Activated B cell treated with CpG ODN at 0.5 μM for 24 hours (primary cell): ENCODE data around the gene SHFL. TPM values are rescaled to one million over a fixed set of nuclear protein-coding genes. Genes with fewer than 3 reads are reported as not detected.
A peak's percentile ranks its signal among the peaks of the same experiment; 100 is the strongest.

ENCODE experiments used
- ATAC-seq: fragments of 200-7000 bp; cut with Tn5 transposase; one replicate; pipeline ENCODE4 v1.10.0; 2021; ENCODE audit warnings: low read depth, mild to moderate bottlenecking, moderate library complexity
- CTCF ChIA-PET: fragments of 350-600 bp; sonication (Branson Sonifier 250); formaldehyde crosslinking; loops from one replicate; lab custom pipeline; 2021; ENCODE audit warnings: antibody characterized with exemption; lab: Charles Lee
- POLR2A ChIA-PET: fragments of 350-600 bp; sonication (Branson Sonifier 250); formaldehyde crosslinking; loops from one replicate; lab custom pipeline; 2021; ENCODE audit warnings: antibody characterized with exemption; lab: Charles Lee
- DNase-seq: peaks from one replicate; pipeline ENCODE4 v3.0.0; 2022
- H3K27ac Mint-ChIP-seq: one replicate; pipeline ENCODE4 v1.8.0; 2020; ENCODE audit warnings: mixed read lengths
- H3K27me3 Mint-ChIP-seq: one replicate; pipeline ENCODE4 v1.8.0; 2021; ENCODE audit warnings: mixed read lengths
- H3K36me3 Mint-ChIP-seq: one replicate; pipeline ENCODE4 v1.8.0; 2021; ENCODE audit warnings: low read depth, mixed read lengths
- H3K4me1 Mint-ChIP-seq: one replicate; pipeline ENCODE4 v1.8.0; 2021; ENCODE audit warnings: mixed read lengths
- H3K4me3 Mint-ChIP-seq: one replicate; pipeline ENCODE4 v1.8.0; 2020; ENCODE audit warnings: mild to moderate bottlenecking, mixed read lengths
- H3K9me3 Mint-ChIP-seq: one replicate; pipeline ENCODE4 v1.8.0; 2020; ENCODE audit warnings: mixed read lengths
- intact Hi-C: fragments of 100-400 bp; cut with micrococcal nuclease; formaldehyde crosslinking; loops from one replicate; pipeline ENCODE4 v1.15.1; 2024
- total RNA-seq: library from RNA; stranded (reverse); gene quantifications from 2 replicates; pipeline ENCODE4 v1.2.3, GENCODE V29; 2022
- TF ChIP-seq, protein P1 (sequence below): fragments of 200-600 bp; IDR thresholded peaks from one replicate; pipeline ENCODE4 v1.8.0; 2022; ENCODE audit warnings: antibody characterized with exemption, mild to moderate bottlenecking

SHFL gene
- total RNA-seq, 1 donor from 2014 or later = 61.3 TPM

DNA sequence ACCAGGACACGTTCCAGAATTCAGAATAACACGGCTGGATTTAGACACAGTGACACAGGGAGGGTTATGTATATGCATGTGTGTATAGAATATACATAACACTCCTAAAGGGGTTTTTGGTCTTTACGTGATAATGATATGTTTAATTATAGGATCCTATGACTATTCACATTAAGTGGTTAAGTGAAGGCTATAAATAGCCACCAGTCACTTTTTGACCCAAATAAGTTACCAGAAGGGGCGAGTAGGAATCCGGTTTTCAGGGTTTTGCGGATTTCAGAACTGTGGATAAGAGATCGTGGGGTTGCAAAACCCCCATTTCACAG lies 9.5 kb downstream of the SHFL start:
- intact Hi-C loops = no loop called here
- ATAC-seq = no peak

DNA sequence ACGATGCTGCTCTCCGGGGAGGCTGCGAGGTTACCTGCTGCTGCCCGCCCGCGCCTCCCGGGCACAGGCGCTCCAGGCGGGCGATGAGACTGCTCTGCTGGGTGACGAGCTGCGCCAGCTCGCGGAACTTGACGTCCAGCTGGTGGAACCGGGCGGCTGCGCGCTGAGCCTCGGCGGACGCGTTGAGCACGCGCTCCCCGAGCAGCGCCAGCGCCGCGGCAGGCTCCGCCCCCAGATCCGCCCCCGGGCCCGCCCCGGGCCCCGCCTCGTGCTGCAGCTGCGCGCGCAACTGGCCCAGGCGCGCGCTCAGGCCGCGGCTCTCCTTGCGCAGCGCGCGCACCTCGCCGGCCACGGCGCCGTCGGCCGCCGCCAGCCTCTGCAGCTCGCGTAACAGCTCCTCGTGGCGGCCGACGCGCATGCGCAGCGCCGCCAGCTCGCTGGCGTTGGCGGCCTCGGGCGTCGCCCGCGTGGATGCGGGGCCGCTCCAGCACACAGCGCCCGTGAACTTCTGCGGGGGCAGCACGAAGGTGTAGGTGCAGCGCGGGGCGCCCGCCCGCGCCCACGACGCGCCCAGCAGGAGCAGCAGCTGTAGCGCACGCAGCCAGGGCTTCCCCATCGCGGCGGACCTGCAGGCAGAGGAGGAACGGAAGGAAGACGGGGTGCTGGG lies 10.0 kb downstream of the SHFL start:
- CTCF ChIA-PET = interaction anchor here (0.7 to 5.5 kb wide), 6 partner anchors 9 to 165 kb away, joined by 3 to 41 read pairs (median 4); partner anchors contain the start of genes P2RY11 and PPAN
- H3K9me3 Mint-ChIP-seq = no peaks in the 10 kb centered on the region
- peaks cover 50% of the 10 kb centered on the region for H3K4me1 Mint-ChIP-seq
- no peaks in the 10 kb centered on the region for H3K27me3 Mint-ChIP-seq
- H3K36me3 Mint-ChIP-seq = peaks cover 23% of the 10 kb centered on the region
- intact Hi-C loops = loop anchor here (1.0 kb wide), 3 partner anchors 10 to 24 kb away; partner anchors contain the start of genes PPAN and SHFL
- POLR2A ChIA-PET = interaction anchor here (0.5 to 11.0 kb wide), 13 partner anchors 10 to 336 kb away, joined by 3 to 297 read pairs (median 6); partner anchors contain the start of genes EIF3G, MRPL4, P2RY11 and PPAN
- TF ChIP-seq, protein P1, sequence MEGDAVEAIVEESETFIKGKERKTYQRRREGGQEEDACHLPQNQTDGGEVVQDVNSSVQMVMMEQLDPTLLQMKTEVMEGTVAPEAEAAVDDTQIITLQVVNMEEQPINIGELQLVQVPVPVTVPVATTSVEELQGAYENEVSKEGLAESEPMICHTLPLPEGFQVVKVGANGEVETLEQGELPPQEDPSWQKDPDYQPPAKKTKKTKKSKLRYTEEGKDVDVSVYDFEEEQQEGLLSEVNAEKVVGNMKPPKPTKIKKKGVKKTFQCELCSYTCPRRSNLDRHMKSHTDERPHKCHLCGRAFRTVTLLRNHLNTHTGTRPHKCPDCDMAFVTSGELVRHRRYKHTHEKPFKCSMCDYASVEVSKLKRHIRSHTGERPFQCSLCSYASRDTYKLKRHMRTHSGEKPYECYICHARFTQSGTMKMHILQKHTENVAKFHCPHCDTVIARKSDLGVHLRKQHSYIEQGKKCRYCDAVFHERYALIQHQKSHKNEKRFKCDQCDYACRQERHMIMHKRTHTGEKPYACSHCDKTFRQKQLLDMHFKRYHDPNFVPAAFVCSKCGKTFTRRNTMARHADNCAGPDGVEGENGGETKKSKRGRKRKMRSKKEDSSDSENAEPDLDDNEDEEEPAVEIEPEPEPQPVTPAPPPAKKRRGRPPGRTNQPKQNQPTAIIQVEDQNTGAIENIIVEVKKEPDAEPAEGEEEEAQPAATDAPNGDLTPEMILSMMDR = no peak
- peak; percentile 97 for DNase-seq
- peak overlapping the region; percentile 59 for H3K27ac Mint-ChIP-seq
- H3K4me3 Mint-ChIP-seq = peak overlapping the region; percentile 32
- peak; percentile 87 for ATAC-seq

More for the DNA sequence above, 9.5 kb downstream of the SHFL start:
- peaks cover 28% of the 10 kb centered on the region for H3K36me3 Mint-ChIP-seq
- no peaks in the 10 kb centered on the region for H3K9me3 Mint-ChIP-seq
- ChIA-PET CTCF (interaction anchor here (0.7 to 5.5 kb wide), 6 partner anchors 9 to 164 kb away, joined by 3 to 41 read pairs (median 4); partner anchors contain the start of genes P2RY11 and PPAN), POLR2A (interaction anchor here (0.5 to 11.0 kb wide), 9 partner anchors 11 to 156 kb away, joined by 3 to 297 read pairs (median 7); partner anchors contain the start of genes EIF3G, MRPL4, P2RY11 and PPAN)
- TF ChIP-seq, protein P1 = no peak
- DNase-seq = no peak
- H3K4me3 Mint-ChIP-seq = no peak overlapping the region
- peaks cover 48% of the 10 kb centered on the region for H3K4me1 Mint-ChIP-seq
- no peaks in the 10 kb centered on the region for H3K27me3 Mint-ChIP-seq
- H3K27ac Mint-ChIP-seq = peak overlapping the region; percentile 53

DNA sequence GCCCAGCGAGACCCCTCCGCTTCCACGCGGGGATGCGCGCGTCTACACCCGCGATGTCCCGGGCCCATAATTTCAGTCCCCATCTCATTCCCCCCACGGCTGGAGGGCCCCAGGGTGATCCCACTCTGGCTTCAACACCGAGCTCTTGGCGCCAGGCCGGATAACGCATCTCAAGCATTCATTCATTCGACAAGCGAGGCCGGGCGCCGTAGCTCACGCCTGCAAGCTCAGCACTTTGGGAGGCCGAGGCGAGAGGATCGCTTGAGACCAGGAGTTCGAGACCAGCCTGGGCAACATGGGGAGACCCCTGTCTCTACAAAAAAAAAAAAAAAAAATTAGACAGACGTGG lies 10.5 kb downstream of the SHFL start:
- ATAC-seq (no peak), DNase-seq (no peak)
- intact Hi-C loops = loop anchor here (1.0 kb wide), 3 partner anchors 10 to 24 kb away; partner anchors contain the start of genes PPAN and SHFL
- TF ChIP-seq, protein P1 = no peak
- Mint-ChIP-seq H3K27me3 (no peaks in the 10 kb centered on the region), H3K4me3 (peak overlapping the region; percentile 32), H3K36me3 (peaks cover 21% of the 10 kb centered on the region), H3K9me3 (no peaks in the 10 kb centered on the region), H3K4me1 (peaks cover 52% of the 10 kb centered on the region), H3K27ac (peak overlapping the region; percentile 59)
- ChIA-PET CTCF (interaction anchor here (1.2 to 5.5 kb wide), 5 partner anchors 8 to 165 kb away, joined by 3 to 41 read pairs (median 4); partner anchors contain the start of gene P2RY11), POLR2A (interaction anchor here (0.6 to 11.0 kb wide), 12 partner anchors 10 to 336 kb away, joined by 3 to 297 read pairs (median 6); partner anchors contain the start of genes EIF3G, MRPL4, P2RY11 and PPAN)

DNA sequence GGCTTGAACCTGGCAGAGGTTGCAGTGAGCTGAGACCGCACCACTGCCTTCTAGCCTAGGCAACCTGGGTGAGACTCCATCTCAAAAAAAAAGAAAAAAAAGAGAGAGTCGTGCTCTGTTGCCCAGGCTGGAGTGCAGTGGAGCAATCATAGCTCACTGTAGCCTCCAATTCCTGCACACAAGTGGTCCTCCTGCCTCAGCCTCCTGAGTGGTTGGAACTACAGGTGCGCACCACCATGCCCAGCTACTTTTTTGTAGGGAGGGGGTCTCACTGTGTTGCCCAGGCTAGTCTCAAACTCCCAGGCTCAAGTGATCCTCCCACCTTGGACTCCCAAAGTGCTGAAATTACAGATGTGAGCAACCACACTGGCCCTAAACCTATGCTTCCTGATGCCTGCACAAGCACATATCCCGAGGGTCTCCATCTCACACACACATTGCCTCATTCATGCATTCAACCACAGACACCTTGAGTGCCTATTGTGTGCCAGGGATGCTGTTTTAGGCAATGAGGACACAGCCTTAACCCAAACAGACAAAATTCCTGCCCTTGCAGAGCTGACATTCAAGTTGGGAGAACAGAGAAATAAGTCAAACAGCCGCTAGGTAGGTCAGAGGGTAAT lies 14.2 kb downstream of the SHFL start:
- ChIA-PET CTCF (interaction anchor here (1.4 to 5.5 kb wide), 4 partner anchors 9 to 149 kb away, joined by 4 to 41 read pairs (median 12); partner anchors contain the start of gene P2RY11), POLR2A (interaction anchor here (0.9 to 11.0 kb wide), 3 partner anchors 10 to 136 kb away, joined by 6 to 297 read pairs (median 7); partner anchors contain the start of genes EIF3G and P2RY11)
- no peaks in the 10 kb centered on the region for H3K36me3 Mint-ChIP-seq
- no peaks in the 10 kb centered on the region for H3K9me3 Mint-ChIP-seq
- TF ChIP-seq, protein P1 = no peak
- DNase-seq (no peak), ATAC-seq (no peak)
- no peaks in the 10 kb centered on the region for H3K27me3 Mint-ChIP-seq
- no peak overlapping the region for H3K4me3 Mint-ChIP-seq
- H3K4me1 Mint-ChIP-seq = peaks cover 66% of the 10 kb centered on the region
- peak overlapping the region; percentile 63 for H3K27ac Mint-ChIP-seq
- intact Hi-C loops = loop anchor here (10.0 kb wide), 3 partner anchors 95 to 775 kb away; partner anchors contain the start of genes CARM1, DNMT1 and PDE4A
